HG03558 (cell line): ENCODE results near the gene GTF2IRD1.

Source experiments
- ATAC-seq: cut with Tn5 transposase; IDR thresholded peaks from one replicate; pipeline ENCODE4 v1.9.1; 2021; ENCODE audit warnings: moderate number of reproducible peaks; ENCODE audit not compliant: unreplicated experiment; ENCODE audit errors: extremely low read depth

Gene GTF2IRD1

DNA sequence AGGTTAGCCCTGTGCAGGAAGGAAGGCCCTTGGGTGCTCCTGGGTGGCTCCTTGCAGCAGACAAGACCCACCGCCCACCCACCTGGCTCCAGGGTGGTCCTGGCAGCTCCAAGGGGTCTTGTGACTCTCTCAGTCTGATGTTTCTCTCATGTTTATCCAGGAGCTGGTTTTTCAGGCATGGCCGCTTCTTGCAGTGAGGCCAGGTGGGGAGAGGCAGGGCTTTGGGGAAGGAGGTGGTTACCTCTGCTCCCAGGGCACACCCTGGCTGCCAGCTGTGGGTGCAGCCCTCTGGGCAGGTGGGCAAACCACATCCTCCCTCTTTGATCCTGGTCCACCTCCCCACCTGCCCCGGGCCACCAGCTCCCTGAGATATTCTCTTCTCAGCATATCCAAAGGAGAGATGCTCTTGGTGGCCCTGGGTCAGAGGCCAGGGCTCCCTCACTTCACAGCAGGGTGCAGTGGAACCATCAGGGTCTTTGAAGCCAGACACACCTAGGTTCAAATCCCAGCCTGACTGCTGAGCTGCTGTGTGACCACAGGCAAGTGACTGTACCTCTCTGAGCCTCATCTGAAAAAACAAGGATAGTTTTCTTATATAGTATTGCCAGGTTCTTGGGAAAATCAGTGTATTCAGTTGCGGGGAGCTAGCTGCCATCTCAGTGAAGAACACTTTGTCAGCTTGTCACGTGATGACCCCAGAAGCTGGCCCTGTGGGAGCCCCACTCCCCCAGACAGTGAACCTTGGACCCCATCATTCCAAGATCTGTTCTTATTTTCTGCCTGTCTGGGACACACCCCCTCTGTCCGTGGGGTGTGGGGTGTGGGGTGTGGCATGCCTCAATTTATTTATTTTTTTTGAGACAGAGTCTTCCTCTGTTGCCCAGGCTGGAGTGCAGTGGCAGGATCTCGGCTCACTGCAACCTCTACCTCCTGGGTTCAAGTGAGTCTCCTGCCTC is 11.5 kb downstream of the GTF2IRD1 start:
- ATAC-seq: no peak

DNA sequence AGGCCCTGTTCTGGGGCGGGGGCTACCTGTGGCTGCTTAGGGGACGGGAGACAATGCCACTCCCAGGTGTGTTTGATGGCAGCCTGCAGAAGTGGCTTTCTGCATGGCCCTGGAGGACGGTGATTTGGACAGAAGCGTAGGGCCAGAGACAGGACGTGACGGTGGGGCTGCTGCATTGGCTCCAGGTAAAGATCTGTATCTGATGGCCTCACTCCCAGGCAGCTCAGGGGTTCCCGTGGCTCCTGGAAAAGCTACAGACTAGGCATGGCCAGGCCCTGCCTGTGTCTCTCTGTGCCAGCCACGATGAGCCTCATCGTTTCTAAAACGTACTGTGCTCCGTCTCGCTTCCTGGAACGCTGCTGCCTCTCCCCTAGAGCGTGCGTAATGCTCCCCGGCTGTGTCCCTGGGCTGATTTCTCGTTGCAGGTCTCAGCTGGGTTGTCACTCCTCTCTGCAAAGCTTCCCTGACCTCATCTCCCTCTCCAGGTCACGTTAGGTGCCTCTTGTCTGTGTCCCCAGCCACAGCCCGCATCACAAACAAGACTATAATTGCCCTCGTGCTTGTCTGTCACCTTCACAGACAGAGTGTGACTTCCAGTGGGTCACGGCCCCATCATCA is 12.6 kb downstream of the GTF2IRD1 start:
- ATAC-seq: no peak

DNA sequence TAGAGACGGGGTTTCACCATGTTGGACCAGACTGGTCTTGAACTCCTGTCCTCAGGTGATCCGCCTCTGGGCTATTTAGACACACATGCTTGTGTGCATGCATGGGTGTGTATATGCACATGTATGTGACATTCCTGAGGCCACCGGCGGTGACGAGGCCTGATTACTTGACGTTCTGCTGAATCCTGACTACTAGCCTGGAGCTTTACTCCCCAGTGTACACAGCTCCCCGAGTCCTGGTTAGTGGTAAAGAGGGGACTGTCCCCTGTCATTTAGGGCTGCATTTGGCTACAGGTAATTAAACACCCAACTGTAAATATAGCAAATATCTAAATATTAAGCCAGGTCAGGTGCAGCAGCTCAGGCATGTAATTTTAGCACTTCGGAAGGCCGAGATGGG is 14.2 kb downstream of the GTF2IRD1 start:
- ATAC-seq: no peak

DNA sequence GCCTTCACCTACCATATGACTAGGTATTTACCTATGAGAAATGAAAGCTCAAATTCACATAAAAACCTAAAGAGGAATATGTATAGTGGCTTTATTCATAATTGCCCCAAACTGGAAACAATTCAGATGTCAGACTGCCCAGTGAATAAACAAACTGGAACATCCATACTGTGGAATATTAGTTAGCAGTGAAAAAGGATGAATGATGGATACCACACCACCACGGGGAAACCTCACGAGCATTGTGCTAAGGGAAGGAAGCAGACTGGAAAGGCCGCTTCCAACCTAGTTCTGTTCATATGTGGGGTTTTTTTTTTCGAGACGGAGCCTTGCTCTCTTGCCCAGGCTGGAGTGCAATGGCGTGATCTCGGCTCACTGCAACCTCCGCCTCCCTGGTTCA is 16.8 kb downstream of the GTF2IRD1 start:
- ATAC-seq: no peak

DNA sequence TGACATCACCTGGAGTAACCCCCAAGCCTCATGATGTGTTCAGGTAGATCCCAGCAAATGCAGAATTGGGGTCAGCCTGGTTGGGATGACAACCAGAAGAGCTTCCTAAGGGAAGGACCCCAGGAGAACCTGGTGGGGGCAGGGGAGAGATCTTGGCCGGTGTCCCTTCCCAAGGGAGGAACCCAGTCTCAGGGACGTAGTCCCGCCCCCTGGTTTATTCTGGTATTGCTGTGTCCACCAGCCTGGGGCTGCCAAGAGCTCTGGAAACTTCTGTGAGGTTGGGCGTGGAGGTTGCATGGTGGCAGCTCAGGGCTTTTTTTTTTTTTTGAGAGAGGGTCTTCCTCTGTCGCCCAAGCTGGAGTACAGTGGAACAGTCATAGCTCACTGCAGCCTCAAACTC is 19.4 kb downstream of the GTF2IRD1 start:
- no peak for ATAC-seq

DNA sequence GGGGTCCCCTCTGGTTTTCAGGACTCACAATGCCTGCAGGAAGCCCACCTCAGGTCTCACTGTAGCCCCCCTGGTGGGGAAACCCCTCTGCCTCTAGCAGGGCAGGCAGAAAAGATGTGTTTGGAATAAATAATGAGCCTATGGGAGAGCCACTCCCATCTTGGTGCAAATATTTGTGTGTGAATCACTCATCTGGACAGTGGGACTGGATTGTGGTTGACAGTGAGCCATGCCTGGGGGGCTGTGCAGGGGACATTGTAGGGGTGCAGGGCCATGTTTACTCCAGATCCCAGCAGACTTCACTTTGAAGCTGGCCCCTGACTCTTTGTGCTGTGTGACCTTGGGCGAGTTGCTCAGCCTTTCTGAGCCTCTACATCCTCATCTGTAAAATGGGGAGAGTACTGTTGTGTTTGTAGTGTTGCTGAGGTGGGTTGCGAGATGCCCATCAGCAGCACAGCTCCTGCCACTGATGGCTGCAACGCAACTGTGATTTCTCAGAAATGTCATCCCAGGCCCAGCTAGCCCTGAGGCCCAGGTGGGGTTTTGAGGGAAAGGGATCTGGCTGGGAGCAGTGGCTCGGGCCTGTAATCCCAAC is 20.7 kb downstream of the GTF2IRD1 start:
- no peak for ATAC-seq

DNA sequence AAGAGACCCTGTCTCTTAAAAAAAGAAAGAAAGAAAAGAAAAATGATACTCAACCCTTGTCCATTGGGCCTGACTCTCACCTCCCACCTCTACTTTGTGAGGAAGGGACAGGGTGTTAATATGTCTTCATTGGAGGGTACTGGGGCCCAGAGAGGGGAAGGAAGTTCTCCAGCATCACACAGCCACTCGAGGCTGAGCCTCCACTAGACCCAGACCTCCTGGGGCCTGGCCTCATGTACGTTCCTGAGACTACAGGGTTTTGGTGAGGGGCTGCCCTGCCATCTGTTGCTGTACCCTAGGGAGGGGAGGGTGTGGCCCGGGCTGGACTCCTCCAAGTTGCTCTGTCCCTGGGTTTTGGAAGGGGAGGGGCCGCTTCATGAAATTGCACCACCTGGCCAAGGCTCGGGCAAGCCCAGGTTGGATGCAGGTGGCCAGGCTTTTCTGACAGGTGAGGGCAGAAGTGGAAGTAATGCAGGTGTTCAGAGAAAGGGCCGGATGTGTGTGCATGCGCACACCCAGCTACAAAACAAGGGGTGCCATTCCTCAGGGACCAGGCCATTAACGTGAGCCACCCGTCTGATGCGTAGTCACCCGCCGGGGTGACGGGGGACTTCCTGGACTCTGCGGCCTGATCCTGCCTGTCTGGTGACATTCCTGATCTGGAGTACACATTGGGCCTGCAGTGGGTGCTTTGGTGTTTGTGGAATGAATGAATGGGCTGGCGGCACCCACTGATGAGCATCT is 21.7 kb downstream of the GTF2IRD1 start:
- no peak for ATAC-seq

DNA sequence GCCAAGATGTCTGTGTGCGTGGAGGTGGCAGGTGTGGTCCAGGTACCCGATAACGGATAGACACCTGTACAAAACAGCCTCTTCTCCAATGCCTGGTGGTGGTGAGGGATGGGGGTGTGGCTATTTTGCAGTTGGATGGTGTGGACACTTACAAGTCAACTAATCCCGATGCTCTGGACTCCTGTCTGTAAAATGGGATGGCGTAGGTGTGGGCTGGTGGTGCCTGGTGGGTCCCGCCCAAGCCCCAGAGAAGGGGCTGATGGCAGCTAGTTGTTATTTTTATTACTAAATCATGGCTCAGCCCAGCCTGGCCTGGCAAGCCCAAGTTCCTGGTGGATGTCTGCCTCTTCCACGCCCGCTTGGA is 22.3 kb downstream of the GTF2IRD1 start:
- no peak for ATAC-seq

DNA sequence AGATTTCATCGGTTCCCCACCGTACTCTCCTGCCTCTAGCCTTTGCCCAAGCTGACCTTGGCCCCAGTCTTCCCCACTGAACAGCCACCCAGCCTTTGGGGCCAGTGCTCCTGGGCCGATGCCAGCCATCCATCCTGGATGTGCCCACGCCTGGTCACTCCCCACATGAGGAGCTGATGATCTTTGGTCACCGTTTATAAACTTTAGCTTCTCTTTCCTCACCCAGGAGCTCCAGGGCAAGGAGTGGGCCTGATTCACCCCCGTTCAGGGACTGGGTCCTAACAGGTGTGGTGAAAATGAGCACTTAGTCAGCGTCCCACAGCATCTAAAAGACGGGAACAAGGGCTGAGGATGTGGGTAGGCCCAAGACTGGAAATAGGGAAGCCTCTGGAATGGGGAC is 22.9 kb downstream of the GTF2IRD1 start:
- ATAC-seq: no peak

DNA sequence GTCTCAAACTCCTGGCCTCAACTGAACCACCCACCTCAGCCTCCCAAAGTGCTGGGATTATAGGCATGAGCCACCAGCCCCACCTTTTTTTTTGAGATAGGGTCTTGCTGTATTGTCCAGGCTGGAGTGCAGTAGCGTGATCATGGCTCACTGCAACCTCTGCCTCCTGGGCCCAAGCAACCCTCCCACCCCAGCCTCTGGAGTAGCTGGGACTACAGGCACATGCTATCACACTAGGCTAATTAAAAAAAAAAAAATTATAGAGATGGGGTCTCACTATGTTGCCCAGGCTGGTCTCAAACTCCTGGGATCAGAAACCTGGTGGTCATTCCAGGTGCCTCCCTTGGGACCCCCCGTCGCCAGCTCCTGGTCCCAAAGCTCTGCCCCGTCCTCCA is 25.0 kb downstream of the GTF2IRD1 start:
- ATAC-seq: no peak

DNA sequence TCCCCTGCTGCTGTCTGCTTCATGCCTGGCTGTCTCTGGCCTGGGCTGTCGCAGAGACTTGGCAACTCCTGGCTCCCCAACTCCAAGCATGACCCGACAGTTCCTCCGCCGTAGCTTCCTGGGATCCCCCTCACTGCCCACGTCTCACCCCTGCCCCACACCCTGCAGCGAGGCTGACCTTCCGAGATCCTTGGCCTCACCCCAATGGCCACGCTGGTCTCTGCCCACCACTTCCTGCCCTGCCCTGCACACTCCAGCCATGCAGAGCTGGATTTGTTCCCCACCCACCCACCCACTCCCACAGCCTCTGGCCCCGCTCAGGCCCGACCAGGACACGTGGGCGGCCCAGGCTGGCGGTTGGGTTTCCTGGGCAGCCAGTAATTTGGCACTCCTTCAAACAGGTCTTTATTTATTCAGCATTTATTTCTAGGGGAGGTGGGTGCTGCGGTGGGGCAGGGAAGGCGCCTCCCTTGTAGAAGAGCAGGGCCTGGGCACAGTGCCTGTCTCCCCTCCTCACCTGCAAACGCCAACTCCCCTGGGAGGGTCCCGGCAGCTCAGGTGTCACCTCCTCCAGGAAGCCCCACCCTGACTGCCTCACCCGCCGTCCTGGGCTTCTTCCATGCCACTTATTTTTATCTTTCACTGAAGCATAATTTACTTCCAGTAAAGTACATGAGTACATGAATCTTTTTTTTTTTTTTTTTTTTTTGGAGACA is 25.5 kb downstream of the GTF2IRD1 start:
- ATAC-seq: no peak

DNA sequence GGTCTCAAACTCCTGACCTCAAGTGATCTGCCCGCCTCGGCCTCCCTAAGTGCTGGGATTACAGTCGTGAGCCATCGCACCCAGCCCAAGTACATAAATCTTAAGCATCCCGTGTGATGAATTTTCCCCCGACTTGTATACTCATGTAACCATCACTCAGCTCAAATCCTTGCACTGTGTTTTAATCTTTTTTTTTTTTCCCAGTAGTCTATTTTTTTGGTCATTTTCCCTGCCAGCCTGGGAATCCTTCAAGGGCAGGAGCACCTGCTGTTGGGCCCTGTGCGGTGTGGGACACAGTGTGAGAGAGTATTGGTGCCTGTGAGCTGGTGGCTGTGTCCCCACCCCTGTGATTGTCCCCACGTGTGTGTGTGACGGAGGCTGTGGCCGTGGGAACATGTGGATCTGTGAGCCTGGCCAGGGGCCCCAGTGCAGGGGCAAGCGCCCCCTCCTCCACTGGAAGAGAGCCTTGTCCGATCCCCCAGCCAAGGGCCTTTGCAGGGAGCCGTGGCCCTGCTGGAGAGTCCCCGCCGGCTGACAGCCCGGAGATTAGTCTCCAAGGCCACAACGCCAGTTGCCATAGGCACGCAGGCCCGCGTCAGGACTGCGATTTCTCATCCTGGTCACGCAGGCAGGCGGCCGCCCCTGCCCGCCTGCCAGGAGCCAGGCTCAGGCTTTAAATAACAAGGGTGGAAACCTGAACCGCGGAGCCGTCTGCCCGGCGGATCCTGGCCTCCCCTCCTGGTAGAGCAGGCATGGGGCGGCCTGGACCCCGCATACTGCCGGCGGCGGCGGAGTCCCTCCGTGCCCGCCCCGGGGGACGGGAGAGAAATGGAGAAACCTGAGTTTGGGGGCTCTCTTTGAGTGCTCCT is 26.5 kb downstream of the GTF2IRD1 start:
- no peak for ATAC-seq

DNA sequence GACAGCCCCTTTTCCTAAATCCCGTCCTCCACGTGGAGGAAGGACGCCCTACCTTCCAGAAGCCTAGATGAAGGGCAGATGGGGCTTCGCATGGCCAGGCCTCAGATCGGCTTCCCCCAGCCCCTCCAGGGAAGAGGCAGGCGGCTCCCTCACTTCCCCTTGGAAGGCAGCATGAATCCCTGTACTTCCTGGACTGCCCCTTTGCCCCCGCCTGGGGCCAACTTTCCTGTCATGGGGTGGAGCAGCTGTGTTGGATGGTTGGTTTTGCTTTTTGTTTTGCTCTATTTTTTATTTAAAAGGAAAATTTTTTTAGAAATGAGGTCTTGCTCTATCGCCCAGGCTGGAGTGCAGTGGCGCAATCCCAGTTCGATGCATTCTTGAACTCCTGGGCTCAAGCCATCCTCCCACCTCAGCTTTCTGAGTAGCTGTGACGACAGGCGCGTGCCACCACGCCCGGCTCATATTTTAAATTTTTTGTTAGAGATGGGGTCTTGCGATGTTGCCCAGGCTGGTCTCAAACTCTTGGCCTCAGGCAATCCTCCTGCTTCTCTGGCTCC is 27.2 kb downstream of the GTF2IRD1 start:
- ATAC-seq: no peak

DNA sequence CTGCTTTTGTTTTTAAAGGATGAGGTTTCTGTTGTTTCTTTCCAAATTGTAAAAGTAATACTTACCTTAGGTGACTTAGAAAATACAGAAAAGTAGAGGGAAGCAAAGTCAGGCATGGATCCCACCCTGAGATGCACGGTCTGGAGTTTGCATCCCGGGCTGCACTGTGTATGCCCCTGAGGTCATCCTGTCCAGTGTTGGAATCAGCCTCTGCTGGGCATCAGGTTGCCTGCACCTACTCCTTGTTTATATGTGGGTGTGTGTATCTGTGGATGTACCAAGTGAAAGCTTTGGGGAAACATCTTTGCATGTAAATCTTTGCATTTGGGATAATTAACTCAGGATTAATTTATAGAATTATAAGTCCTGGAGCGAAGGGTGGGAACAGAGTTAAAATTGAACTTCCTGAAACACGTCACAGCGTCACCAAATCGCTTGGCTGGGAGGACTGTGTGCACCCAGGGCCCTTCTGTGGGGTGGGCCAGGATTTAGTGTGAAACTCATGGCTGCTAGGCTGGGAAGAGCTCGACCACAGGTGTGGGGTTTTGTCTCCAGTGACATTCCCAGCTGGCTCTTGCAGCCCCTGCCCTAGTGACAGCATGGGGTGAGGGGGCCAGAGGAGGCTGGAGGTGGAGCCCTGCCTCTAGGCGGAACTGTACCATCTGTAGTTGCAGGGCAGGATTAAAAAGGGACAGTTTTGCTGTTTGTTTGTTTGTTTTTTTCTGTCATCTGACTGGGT is 27.9 kb downstream of the GTF2IRD1 start:
- no peak for ATAC-seq

DNA sequence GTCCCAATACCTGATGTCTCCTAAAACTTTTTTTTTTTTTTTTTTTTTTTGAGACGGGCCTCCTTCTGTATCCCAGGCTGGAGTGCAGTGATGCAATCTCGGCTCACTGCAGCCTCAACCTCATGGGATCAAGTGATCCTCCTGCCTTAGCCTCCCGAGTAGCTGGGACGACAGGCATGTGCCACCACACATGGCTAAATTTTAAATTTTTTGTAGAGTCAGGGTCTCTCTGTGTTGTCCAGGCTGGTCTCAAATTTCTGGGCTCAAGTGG is 28.4 kb downstream of the GTF2IRD1 start:
- no peak for ATAC-seq

DNA sequence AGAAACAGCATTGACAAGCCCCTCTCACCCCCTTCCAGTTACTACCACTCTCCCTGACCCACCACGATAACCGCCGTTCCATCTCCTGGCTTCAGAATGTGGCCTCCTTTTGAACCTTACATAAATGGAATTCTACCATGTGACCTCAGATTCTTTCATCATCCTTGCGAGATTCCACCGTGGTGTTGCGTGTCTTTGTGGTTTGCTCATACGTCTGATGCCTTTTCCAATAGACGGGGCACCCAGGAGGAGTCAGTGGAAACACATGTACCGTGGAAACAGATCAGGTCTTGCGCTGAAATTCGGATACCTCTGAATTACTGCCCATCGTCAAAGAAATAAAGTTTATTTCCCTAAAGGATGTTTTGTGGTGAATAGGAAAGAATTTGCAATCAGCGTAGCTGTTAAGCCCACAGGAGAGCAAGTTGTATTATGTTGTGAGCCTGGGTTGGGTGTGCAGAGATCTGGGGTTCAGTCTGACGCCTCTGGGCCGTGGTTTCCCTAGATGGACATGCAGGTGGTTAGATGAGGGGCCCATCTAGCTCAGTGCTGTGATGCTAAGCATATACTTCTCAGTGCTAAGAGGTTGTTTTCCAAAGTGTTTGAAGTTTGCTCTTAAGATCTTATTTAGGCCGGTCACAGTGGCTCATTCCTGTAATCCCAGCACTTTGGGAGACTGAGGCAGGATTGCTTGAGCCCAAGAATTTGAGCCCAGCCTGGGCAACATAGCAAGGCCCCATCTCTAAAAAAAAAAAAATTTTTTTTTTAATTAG is 29.1 kb downstream of the GTF2IRD1 start:
- ATAC-seq: no peak

DNA sequence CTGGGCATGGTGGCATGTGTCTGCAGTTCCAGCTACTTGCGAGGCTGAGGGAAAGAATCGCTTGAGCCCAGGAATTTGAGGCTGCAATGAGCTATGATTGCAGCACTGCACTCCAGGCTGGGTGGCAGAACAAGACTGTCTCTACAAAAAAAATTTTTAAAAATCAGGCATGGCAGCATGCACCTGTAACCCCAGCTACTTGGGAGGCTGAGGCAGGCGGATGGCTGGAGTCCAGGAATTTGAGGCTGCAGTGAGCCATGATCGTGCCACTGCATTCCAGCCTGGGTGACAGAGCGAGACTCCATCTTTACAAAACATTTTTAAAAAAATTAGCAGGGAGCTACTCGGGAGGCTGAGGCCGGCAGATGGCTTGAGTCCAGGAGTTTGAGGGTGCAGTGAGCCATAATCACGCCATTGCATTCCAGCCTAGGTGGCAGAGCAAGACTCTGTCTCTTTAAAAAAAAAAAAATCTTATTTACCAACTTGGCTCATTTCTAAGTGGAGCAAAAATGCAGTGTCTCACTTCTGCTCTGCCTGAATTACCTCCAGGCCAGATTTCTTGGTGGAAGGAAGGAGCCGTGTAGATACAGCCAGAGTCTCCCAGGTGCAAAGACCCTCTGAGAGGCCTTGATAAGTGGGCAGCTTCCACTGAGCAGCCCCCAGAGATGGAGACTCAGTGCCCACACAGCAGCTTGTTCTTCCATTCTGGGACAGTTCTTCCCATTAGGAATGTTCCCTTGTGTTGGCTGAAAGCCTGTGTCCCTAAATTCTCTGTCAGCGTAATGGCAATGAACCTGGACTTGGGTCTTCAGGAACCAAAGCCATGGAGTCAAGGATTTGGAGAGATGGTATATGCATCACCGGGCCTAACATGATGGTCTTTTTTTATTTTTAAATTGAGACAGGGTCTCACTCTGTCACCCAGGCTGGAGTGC is 30.0 kb downstream of the GTF2IRD1 start:
- ATAC-seq: no peak
